CD14-positive monocyte (primary cell): Measurements from ENCODE around the gene PDE11A. TPM values are rescaled to one million over a fixed set of nuclear protein-coding genes. Genes with fewer than 3 reads are reported as not detected.

ENCODE experiments used
- DNase-seq, 3 donors: peaks; one replicate each; pipeline ENCODE4 v3.0.0-alpha.2; 2011 to 2022
- H2AFZ ChIP-seq: 2 replicates; pipeline ENCODE4 v1.6.0; 2012; ENCODE audit warnings: mild to moderate bottlenecking, low read depth, low read length, inconsistent platforms; ENCODE audit not compliant: insufficient read depth, poor library complexity, severe bottlenecking
- H3K27ac ChIP-seq, 2 donors: 1 replicate in 1 of 2; 2 replicates in 1 of 2; pipeline ENCODE4 v1.5.1; 2012 to 2013; ENCODE audit warnings: low read length in 2 of 2, control low read depth in 1 of 2, inconsistent platforms in 1 of 2, low read depth in 1 of 2, mild to moderate bottlenecking in 1 of 2
- H3K27me3 ChIP-seq, 2 donors: one replicate each; pipeline versions ENCODE4 v1.6.0 to v1.6.1; 2011 to 2013; ENCODE audit warnings: low read length in 2 of 2; ENCODE audit not compliant: control insufficient read depth in 2 of 2, insufficient read depth in 2 of 2
- H3K36me3 ChIP-seq, 2 donors: replicated peaks in 1 of 2; 1 replicate in 1 of 2; 2 replicates in 1 of 2; pipeline versions ENCODE4 v1.5.1 to v1.6.1; 2012 to 2013; ENCODE audit warnings: low read length in 2 of 2, control low read depth in 1 of 2, inconsistent platforms in 1 of 2, mild to moderate bottlenecking in 1 of 2; ENCODE audit not compliant: insufficient read depth in 2 of 2, control insufficient read depth in 1 of 2
- H3K4me1 ChIP-seq, 2 donors: 1 replicate in 1 of 2; 2 replicates in 1 of 2; pipeline versions ENCODE4 v1.5.1 to v1.6.1; 2012 to 2013; ENCODE audit warnings: low read length in 2 of 2, control low read depth in 1 of 2, inconsistent platforms in 1 of 2, mild to moderate bottlenecking in 1 of 2, moderate library complexity in 1 of 2; ENCODE audit not compliant: insufficient read depth in 2 of 2, control insufficient read depth in 1 of 2
- H3K4me2 ChIP-seq: replicated peaks from 2 replicates; pipeline ENCODE3; 2012; ENCODE audit warnings: low read length, moderate library complexity, mild to moderate bottlenecking; ENCODE audit not compliant: poor library complexity, severe bottlenecking; ENCODE audit errors: extremely low read depth
- H3K4me3 ChIP-seq, 3 experiments: fragments of 200-600 bp in 1 of 3; sonication (generic) in 1 of 3; replicated peaks in 1 of 3; 1 replicate in 2 of 3; 2 replicates in 1 of 3; pipeline ENCODE4 v1.5.1; 2011 to 2013; ENCODE audit warnings: low read length in 3 of 3, mild to moderate bottlenecking in 3 of 3, control low read depth in 2 of 3, low read depth in 2 of 3, inconsistent platforms in 1 of 3, moderate library complexity in 1 of 3
- H3K79me2 ChIP-seq: 2 replicates; pipeline ENCODE4 v1.6.0; 2012; ENCODE audit warnings: mild to moderate bottlenecking, control low read depth, inconsistent platforms, low read length, moderate library complexity; ENCODE audit not compliant: insufficient read depth
- H3K9ac ChIP-seq: 2 replicates; pipeline ENCODE4 v1.6.0; 2017; ENCODE audit warnings: low read length, mild to moderate bottlenecking; ENCODE audit not compliant: insufficient read depth, poor library complexity, severe bottlenecking
- H3K9me3 ChIP-seq, 2 donors: replicated peaks in 1 of 2; 1 replicate in 1 of 2; 2 replicates in 1 of 2; pipeline versions ENCODE4 v1.5.1 to v1.6.1; 2012 to 2013; ENCODE audit warnings: low read length in 2 of 2, control low read depth in 1 of 2; ENCODE audit not compliant: control insufficient read depth in 1 of 2, insufficient read depth in 1 of 2
- H4K20me1 ChIP-seq: 2 replicates; pipeline ENCODE4 v1.6.0; 2012; ENCODE audit warnings: mild to moderate bottlenecking, low read length, control low read depth, moderate library complexity; ENCODE audit not compliant: insufficient read depth
- H3K27ac Mint-ChIP-seq, 7 donors: one replicate each; pipeline ENCODE4 v1.8.0; 2020; ENCODE audit warnings: mild to moderate bottlenecking in 7 of 7, mixed read lengths in 7 of 7, moderate library complexity in 6 of 7, inconsistent platforms in 2 of 7
- H3K27me3 Mint-ChIP-seq, 3 donors: one replicate each; pipeline ENCODE4 v1.8.0; 2021 to 2022; ENCODE audit warnings: low read depth in 3 of 3, mild to moderate bottlenecking in 3 of 3, mixed read lengths in 3 of 3, moderate library complexity in 3 of 3, inconsistent platforms in 1 of 3
- H3K36me3 Mint-ChIP-seq, 2 donors: one replicate each; pipeline ENCODE4 v1.8.0; 2020; ENCODE audit warnings: mixed read lengths in 2 of 2, inconsistent platforms in 1 of 2, mild to moderate bottlenecking in 1 of 2
- H3K4me1 Mint-ChIP-seq: one replicate; pipeline ENCODE4 v1.8.0; 2020; ENCODE audit warnings: mild to moderate bottlenecking, mixed read lengths
- H3K4me3 Mint-ChIP-seq, 2 donors: one replicate each; pipeline ENCODE4 v1.8.0; 2020; ENCODE audit warnings: mild to moderate bottlenecking in 2 of 2, mixed read lengths in 2 of 2, moderate library complexity in 1 of 2
- H3K9me3 Mint-ChIP-seq, 7 donors: one replicate each; pipeline ENCODE4 v1.8.0; 2020 to 2022; ENCODE audit warnings: mixed read lengths in 7 of 7, mild to moderate bottlenecking in 6 of 7, moderate library complexity in 6 of 7, inconsistent platforms in 2 of 7
- WGBS: methylation state at CpG from one replicate; pipeline ENCODE4 v1.1.5; 2013; ENCODE audit warnings: missing lambda C conversion rate; ENCODE audit not compliant: insufficient coverage; 5-methylcytosine and 5-hydroxymethylcytosine counted together
- intact Hi-C, 2 donors: fragments of 100-400 bp; cut with micrococcal nuclease; formaldehyde crosslinking; loops; one replicate each; pipeline versions ENCODE4 v1.15.0 to v1.15.1; 2023
- polyA plus RNA-seq, 3 donors: library from polyadenylated mRNA; depleted of rRNA in 1 of 3; unstranded in 2 of 3; stranded (reverse) in 1 of 3; fragments of 300-500 nt in 2 of 3; fragments of >200 nt in 1 of 3; fragmentation: Illumina TruSeq in 2 of 3; gene quantifications; 1 replicate in 2 of 3; 2 replicates in 1 of 3; pipeline ENCODE4 v1.2.3, GENCODE V29; 2012 to 2021
- TF ChIP-seq, protein P1 (sequence below): fragments of 200-600 bp; IDR thresholded peaks from one replicate; pipeline ENCODE4 v1.8.0; 2022; ENCODE audit warnings: antibody characterized with exemption, mild to moderate bottlenecking

The PDE11A gene
- polyA plus RNA-seq, 3 donors = not detected

- H3K4me3 Mint-ChIP-seq = no peak overlapping the region
- H3K36me3 Mint-ChIP-seq = no peaks in the 10 kb centered on the region
- no peak overlapping the region for H3K27ac Mint-ChIP-seq
- no peaks in the 10 kb centered on the region for H3K27me3 ChIP-seq
- no peak overlapping the region for H3K4me3 ChIP-seq
- H3K9me3 Mint-ChIP-seq = peaks cover 0 to 3% (median 0%) of the 10 kb centered on the region in 7 donors
- H3K79me2 ChIP-seq = no peaks in the 10 kb centered on the region
- H3K27ac ChIP-seq = no peak overlapping the region
- H3K4me1 Mint-ChIP-seq = no peaks in the 10 kb centered on the region
- TF ChIP-seq, protein P1, sequence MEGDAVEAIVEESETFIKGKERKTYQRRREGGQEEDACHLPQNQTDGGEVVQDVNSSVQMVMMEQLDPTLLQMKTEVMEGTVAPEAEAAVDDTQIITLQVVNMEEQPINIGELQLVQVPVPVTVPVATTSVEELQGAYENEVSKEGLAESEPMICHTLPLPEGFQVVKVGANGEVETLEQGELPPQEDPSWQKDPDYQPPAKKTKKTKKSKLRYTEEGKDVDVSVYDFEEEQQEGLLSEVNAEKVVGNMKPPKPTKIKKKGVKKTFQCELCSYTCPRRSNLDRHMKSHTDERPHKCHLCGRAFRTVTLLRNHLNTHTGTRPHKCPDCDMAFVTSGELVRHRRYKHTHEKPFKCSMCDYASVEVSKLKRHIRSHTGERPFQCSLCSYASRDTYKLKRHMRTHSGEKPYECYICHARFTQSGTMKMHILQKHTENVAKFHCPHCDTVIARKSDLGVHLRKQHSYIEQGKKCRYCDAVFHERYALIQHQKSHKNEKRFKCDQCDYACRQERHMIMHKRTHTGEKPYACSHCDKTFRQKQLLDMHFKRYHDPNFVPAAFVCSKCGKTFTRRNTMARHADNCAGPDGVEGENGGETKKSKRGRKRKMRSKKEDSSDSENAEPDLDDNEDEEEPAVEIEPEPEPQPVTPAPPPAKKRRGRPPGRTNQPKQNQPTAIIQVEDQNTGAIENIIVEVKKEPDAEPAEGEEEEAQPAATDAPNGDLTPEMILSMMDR = no peak
- whole genome bisulfite sequencing = 100% methylated on average over 2 of the region's 2 CpGs
- H3K4me2 ChIP-seq = no peak overlapping the region
- no peaks in the 10 kb centered on the region for H3K27me3 Mint-ChIP-seq
- H3K36me3 ChIP-seq = no peaks in the 10 kb centered on the region
- intact Hi-C loops = no loop called here
- no peaks in the 10 kb centered on the region for H3K4me1 ChIP-seq
- no peaks in the 10 kb centered on the region for H3K9me3 ChIP-seq
- no peak overlapping the region for H2AFZ ChIP-seq
- DNase-seq = no peak
- no peaks in the 10 kb centered on the region for H4K20me1 ChIP-seq
- H3K9ac ChIP-seq = no peak overlapping the region
These were observed 163.8 kb downstream of the PDE11A start for GRCh38 chr2:177908824-177909223.

- intact Hi-C loops = no loop called here
- no peak for DNase-seq
- Histone ChIP-seq H3K4me1 (no peaks in the 10 kb centered on the region), H3K9ac (no peak overlapping the region), H3K79me2 (no peaks in the 10 kb centered on the region), H4K20me1 (no peaks in the 10 kb centered on the region), H3K9me3 (no peaks in the 10 kb centered on the region), H3K4me3 (no peak overlapping the region), H3K36me3 (no peaks in the 10 kb centered on the region), H3K4me2 (no peak overlapping the region), H2AFZ (no peak overlapping the region), H3K27ac (no peak overlapping the region), H3K27me3 (no peaks in the 10 kb centered on the region)
- H3K36me3 Mint-ChIP-seq = no peaks in the 10 kb centered on the region
- 28% methylated on average over 2 of the region's 2 CpGs for WGBS
- H3K27ac Mint-ChIP-seq = no peak overlapping the region
- H3K27me3 Mint-ChIP-seq = no peaks in the 10 kb centered on the region
- no peaks in the 10 kb centered on the region for H3K4me1 Mint-ChIP-seq
- H3K4me3 Mint-ChIP-seq = no peak overlapping the region
- peaks cover 0 to 3% (median 0%) of the 10 kb centered on the region in 7 donors for H3K9me3 Mint-ChIP-seq
- TF ChIP-seq, protein P1 = no peak
These were observed 164.4 kb downstream of the PDE11A start for GRCh38 chr2:177908182-177908581.
